GM23338 (cell line): ENCODE data around the gene RHOF. TPM values are rescaled to one million over a fixed set of nuclear protein-coding genes. Genes with fewer than 3 reads are reported as not detected.

ENCODE experiments used
- ATAC-seq: fragments of 200-7000 bp; cut with Tn5 transposase; 3 replicates; pipeline ENCODE4 v1.9.1; 2020
- DNase-seq: peaks from one replicate; pipeline ENCODE4 v3.0.0-alpha.2; 2015; ENCODE audit warnings: low spot score
- H2AFZ ChIP-seq: fragments of 200-600 bp; sonication (generic); 2 replicates; pipeline ENCODE4 v1.8.0; 2016; ENCODE audit warnings: antibody characterized with exemption, mild to moderate bottlenecking, moderate library complexity
- H3F3A ChIP-seq: fragments of 200-600 bp; sonication (generic); replicated peaks from 2 replicates; pipeline ENCODE4 v1.8.0; 2017; ENCODE audit warnings: antibody characterized with exemption, mixed run types, low read depth
- H3K27ac ChIP-seq: fragments of 200-600 bp; sonication (generic); 2 replicates; pipeline ENCODE4 v1.6.1; 2016; ENCODE audit warnings: low read depth
- H3K27me3 ChIP-seq: fragments of 200-600 bp; sonication (generic); 2 replicates; pipeline ENCODE4 v1.8.0; 2016; ENCODE audit warnings: mild to moderate bottlenecking, mixed run types, moderate library complexity; ENCODE audit not compliant: insufficient read depth
- H3K36me3 ChIP-seq: fragments of 200-600 bp; sonication (generic); 2 replicates; pipeline ENCODE4 v1.8.0; 2016; ENCODE audit warnings: mild to moderate bottlenecking; ENCODE audit not compliant: insufficient read depth
- H3K4me1 ChIP-seq: fragments of 200-600 bp; sonication (generic); 2 replicates; pipeline ENCODE4 v1.8.0; 2016; ENCODE audit warnings: mild to moderate bottlenecking, moderate library complexity; ENCODE audit not compliant: insufficient read depth
- H3K4me2 ChIP-seq: fragments of 200-600 bp; sonication (generic); 2 replicates; pipeline ENCODE4 v1.7.1; 2017; ENCODE audit warnings: mixed run types
- H3K4me3 ChIP-seq: fragments of 200-600 bp; sonication (generic); 2 replicates; pipeline ENCODE4 v1.6.1; 2016; ENCODE audit warnings: mixed run types
- H3K79me2 ChIP-seq: fragments of 200-600 bp; sonication (generic); replicated peaks from 2 replicates; pipeline ENCODE4 v1.8.0; 2017; ENCODE audit warnings: mild to moderate bottlenecking; ENCODE audit not compliant: insufficient read depth
- H3K9me2 ChIP-seq: fragments of 200-600 bp; sonication (generic); 2 replicates; pipeline ENCODE4 v1.8.0; 2017; ENCODE audit not compliant: insufficient read depth
- H4K20me1 ChIP-seq: fragments of 200-600 bp; sonication (generic); replicated peaks from 2 replicates; pipeline ENCODE4 v1.8.0; 2017; ENCODE audit warnings: mild to moderate bottlenecking; ENCODE audit not compliant: insufficient read depth
- H3K27ac Mint-ChIP-seq: 2 replicates; pipeline ENCODE4 v1.8.0; 2020; ENCODE audit warnings: inconsistent platforms, mild to moderate bottlenecking, moderate library complexity, mixed read lengths
- H3K27me3 Mint-ChIP-seq: 3 replicates; pipeline ENCODE4 v1.8.0; 2022; ENCODE audit warnings: low read depth, mild to moderate bottlenecking, moderate library complexity, mixed read lengths, inconsistent platforms; ENCODE audit not compliant: insufficient read depth, poor library complexity
- H3K36me3 Mint-ChIP-seq: 3 replicates; pipeline ENCODE4 v1.8.0; 2021; ENCODE audit warnings: low read depth, mild to moderate bottlenecking, inconsistent platforms, moderate library complexity, mixed read lengths
- H3K4me1 Mint-ChIP-seq: 3 replicates; pipeline ENCODE4 v1.8.0; 2020; ENCODE audit warnings: mild to moderate bottlenecking, inconsistent platforms, mixed read lengths
- H3K4me3 Mint-ChIP-seq: 3 replicates; pipeline ENCODE4 v1.8.0; 2021; ENCODE audit warnings: moderate library complexity, mild to moderate bottlenecking, inconsistent platforms, mixed read lengths
- H3K9me3 Mint-ChIP-seq: 3 replicates; pipeline ENCODE4 v1.8.0; 2020; ENCODE audit warnings: moderate library complexity, mild to moderate bottlenecking, inconsistent platforms, mixed read lengths
- CTCF ChIP-seq, 2 experiments: fragments of 200-600 bp in 1 of 2; sonication (generic) in 1 of 2; conservative IDR thresholded peaks; 2 replicates each; pipeline versions ENCODE4 v1.5.1 to v1.6.1; 2016 to 2017; ENCODE audit warnings: antibody characterized with exemption in 2 of 2, low read depth in 2 of 2, mild to moderate bottlenecking in 2 of 2, moderate library complexity in 1 of 2
- ETS1 ChIP-seq: IDR thresholded peaks from 2 replicates; pipeline ENCODE4 v1.6.1; 2016; ENCODE audit warnings: antibody characterized with exemption
- EZH2 ChIP-seq: fragments of 200-600 bp; sonication (generic); IDR thresholded peaks from one replicate; pipeline ENCODE4 v1.8.0; 2017; ENCODE audit warnings: antibody characterized with exemption, mild to moderate bottlenecking, low read depth; ENCODE audit not compliant: unreplicated experiment
- EZH2phosphoT487 ChIP-seq: fragments of 200-600 bp; sonication (generic); IDR thresholded peaks from one replicate; pipeline ENCODE4 v1.8.1; 2018; ENCODE audit warnings: antibody characterized with exemption; ENCODE audit not compliant: unreplicated experiment
- JUNB ChIP-seq: IDR thresholded peaks from one replicate; pipeline ENCODE4 v1.6.1; 2016; ENCODE audit warnings: antibody characterized with exemption; ENCODE audit not compliant: unreplicated experiment
- NANOG ChIP-seq: IDR thresholded peaks from 2 replicates; pipeline ENCODE4 v1.6.1; 2016; ENCODE audit warnings: antibody characterized with exemption, borderline replicate concordance
- POLR2AphosphoS5 ChIP-seq: IDR thresholded peaks from 2 replicates; pipeline ENCODE4 v1.6.1; 2016; ENCODE audit warnings: antibody characterized with exemption, low read depth
- REST ChIP-seq: IDR thresholded peaks from one replicate; pipeline ENCODE4 v1.6.1; 2018; ENCODE audit warnings: antibody characterized with exemption; ENCODE audit not compliant: unreplicated experiment
- STAT1 ChIP-seq: IDR thresholded peaks from one replicate; pipeline ENCODE4 v1.6.1; 2016; ENCODE audit warnings: antibody characterized with exemption; ENCODE audit not compliant: unreplicated experiment
- ZNF114 ChIP-seq: fragments of 250-450 bp; sonication (Bioruptor Pico); IDR thresholded peaks from 2 replicates; pipeline ENCODE4 v1.5.0; 2020; ENCODE audit warnings: mild to moderate bottlenecking, moderate library complexity
- ZNF331 ChIP-seq: fragments of 250-450 bp; sonication (Bioruptor Pico); IDR thresholded peaks from 2 replicates; pipeline ENCODE4 v1.5.0; 2020; ENCODE audit warnings: low read depth, mild to moderate bottlenecking, moderate library complexity
- ZNF462 ChIP-seq: fragments of 250-450 bp; sonication (Bioruptor Pico); IDR thresholded peaks from 2 replicates; pipeline ENCODE4 v1.5.0; 2020; ENCODE audit warnings: mild to moderate bottlenecking, moderate library complexity
- polyA plus RNA-seq: library from polyadenylated mRNA; unstranded; fragments of >200 nt; fragmentation: Nextera tagmentation; extraction: Ambion mirVana; gene quantifications from 2 replicates; pipeline ENCODE4 v1.2.1, GENCODE V29; 2016
- total RNA-seq: library from RNA; depleted of rRNA; stranded (reverse); fragments of >200 nt; shearing (Covaris generic); gene quantifications from 2 replicates; pipeline ENCODE4 v1.2.3, GENCODE V29; 2014

Gene RHOF
- total and polyA plus RNA-seq, 2 experiments from 2014 or later: 10.5 to 53.4 TPM

GRCh38 chr12:121809712-121810116, 16.2 kb upstream of the RHOF start:
- H3K4me2 ChIP-seq: no peak overlapping the region
- no peak for ATAC-seq
- TF ChIP-seq ZNF331 (CRISPR knock-in tag): no peak
- TF ChIP-seq CTCF (conservative IDR thresholded peaks at IDR 0.05; ENCODE audit: low read depth in 2 of 2): no peak
- TF ChIP-seq ETS1: no peak
- TF ChIP-seq JUNB: no peak
- TF ChIP-seq NANOG: no peak
- no peak for TF ChIP-seq EZH2phosphoT487
- no peak for TF ChIP-seq ZNF114 (CRISPR knock-in tag)
- TF ChIP-seq STAT1: no peak
- TF ChIP-seq REST: no peak
- no peak for TF ChIP-seq EZH2
- TF ChIP-seq ZNF462 (CRISPR knock-in tag): no peak
- no peak for TF ChIP-seq POLR2AphosphoS5
- peaks cover 39% of the 10 kb centered on the region for H3K4me1 ChIP-seq
- peaks cover 66% of the 10 kb centered on the region for H3K79me2 ChIP-seq
- no peak overlapping the region for H3K4me3 ChIP-seq
- H3K36me3 ChIP-seq: no peaks in the 10 kb centered on the region
- H3K36me3 Mint-ChIP-seq: peaks cover 46% of the 10 kb centered on the region
- H4K20me1 ChIP-seq: peaks cover 15% of the 10 kb centered on the region; the same call in 1 of the 2 replicates
- no peak overlapping the region for H2AFZ ChIP-seq
- peaks cover 45% of the 10 kb centered on the region for H3K4me1 Mint-ChIP-seq
- peaks cover 27% of the 10 kb centered on the region for H3K27me3 Mint-ChIP-seq
- H3K27me3 ChIP-seq: no peaks in the 10 kb centered on the region
- no peak overlapping the region for H3K27ac Mint-ChIP-seq
- no peak for DNase-seq
- no peak overlapping the region for H3K27ac ChIP-seq
- no peaks in the 10 kb centered on the region for H3K9me3 Mint-ChIP-seq
- no peaks in the 10 kb centered on the region for H3K9me2 ChIP-seq
- peaks cover 12% of the 10 kb centered on the region for H3F3A ChIP-seq
- H3K4me3 Mint-ChIP-seq: peak overlapping the region; percentile 21; the same call in 1 of the 3 replicates
